HEK293 (cell line): ENCODE data around the gene RRP9.

Experiments
- CTCF ChIA-PET: fragments of 350-600 bp; formaldehyde crosslinking; extraction: SDS; loops from one replicate; lab custom pipeline; 2021; ENCODE audit warnings: antibody characterized with exemption; lab: Yijun Ruan, JAX
- POLR2A ChIA-PET: fragments of 300-600 bp; formaldehyde crosslinking; extraction: SDS; loops from one replicate; lab custom pipeline; 2020; ENCODE audit warnings: antibody characterized with exemption, inconsistent platforms; lab: Yijun Ruan, JAX
- H3K27ac ChIP-seq: fragments of 200-500 bp; sonication (Bioruptor generic); 2 replicates; pipeline ENCODE4 v1.5.1; 2014; ENCODE audit warnings: low read depth, low read length, control low read depth, inconsistent platforms; ENCODE audit errors: extremely low read depth
- H3K36me3 ChIP-seq, 2 experiments: fragments of 200-500 bp in 1 of 2; sonication (Bioruptor generic) in 1 of 2; 1 replicate in 1 of 2; 2 replicates in 1 of 2; pipeline ENCODE4 v1.5.1; 2014 to 2017; ENCODE audit warnings: inconsistent platforms in 2 of 2, low read length in 2 of 2; ENCODE audit not compliant: control insufficient read depth in 2 of 2, insufficient read depth in 1 of 2
- H3K4me1 ChIP-seq: fragments of 200-500 bp; sonication (Bioruptor generic); 2 replicates; pipeline ENCODE4 v1.5.1; 2014; ENCODE audit warnings: mild to moderate bottlenecking, low read length, inconsistent platforms; ENCODE audit not compliant: control insufficient read depth, insufficient read depth
- H3K4me3 ChIP-seq: 2 replicates; pipeline ENCODE4 v1.5.1; 2011; ENCODE audit warnings: low read depth, mild to moderate bottlenecking, control low read depth, low read length, moderate library complexity
- H3K9me3 ChIP-seq: fragments of 200-500 bp; sonication (Bioruptor generic); 2 replicates; pipeline ENCODE4 v1.5.1; 2014; ENCODE audit warnings: low read depth, low read length, inconsistent platforms; ENCODE audit not compliant: control insufficient read depth, insufficient read depth
- HOXC10 ChIP-seq: sonication (generic); formaldehyde crosslinking; IDR thresholded peaks from 2 replicates; pipeline ENCODE4 v1.8.1; 2023; ENCODE audit warnings: mild to moderate bottlenecking, missing genetic modification reagents
- KLF1 ChIP-seq: fragments of 450-650 bp; formaldehyde crosslinking; IDR thresholded peaks from 2 replicates; pipeline ENCODE4 v1.5.1; 2016; ENCODE audit warnings: missing biosample characterization, missing genetic modification characterization
- KLF7 ChIP-seq: fragments of 450-650 bp; formaldehyde crosslinking; IDR thresholded peaks from 2 replicates; pipeline ENCODE4 v1.5.1; 2016; ENCODE audit warnings: missing biosample characterization, missing genetic modification characterization, borderline replicate concordance
- KLF9 ChIP-seq: fragments of 450-650 bp; formaldehyde crosslinking; IDR thresholded peaks from 2 replicates; pipeline ENCODE4 v1.5.1; 2016; ENCODE audit warnings: missing biosample characterization, missing genetic modification characterization, low read depth
- PRDM10 ChIP-seq: fragments of 450-650 bp; formaldehyde crosslinking; IDR thresholded peaks from 2 replicates; pipeline ENCODE4 v1.5.1; 2016; ENCODE audit warnings: missing biosample characterization, missing genetic modification characterization
- REST ChIP-seq: fragments of 450-650 bp; formaldehyde crosslinking; IDR thresholded peaks from 2 replicates; pipeline ENCODE4 v1.5.1; 2016; ENCODE audit warnings: missing biosample characterization, missing genetic modification characterization
- YY2 ChIP-seq: fragments of 450-650 bp; formaldehyde crosslinking; IDR thresholded peaks from 2 replicates; pipeline ENCODE4 v1.5.1; 2016; ENCODE audit warnings: missing biosample characterization, missing genetic modification characterization
- ZBTB21 ChIP-seq: fragments of 450-650 bp; formaldehyde crosslinking; IDR thresholded peaks from 2 replicates; pipeline ENCODE4 v1.5.1; 2017; ENCODE audit warnings: missing biosample characterization, missing genetic modification characterization
- ZFP41 ChIP-seq: fragments of 450-650 bp; formaldehyde crosslinking; IDR thresholded peaks from 2 replicates; pipeline ENCODE4 v1.5.1; 2016; ENCODE audit warnings: missing biosample characterization, missing genetic modification characterization, borderline replicate concordance
- ZNF140 ChIP-seq: fragments of 450-650 bp; formaldehyde crosslinking; IDR thresholded peaks from 2 replicates; pipeline ENCODE4 v1.5.1; 2016; ENCODE audit warnings: missing biosample characterization, missing genetic modification characterization
- ZNF16 ChIP-seq: fragments of 450-650 bp; formaldehyde crosslinking; IDR thresholded peaks from 2 replicates; pipeline ENCODE4 v1.5.1; 2016; ENCODE audit warnings: low read depth, missing biosample characterization, missing genetic modification characterization
- ZNF211 ChIP-seq: fragments of 450-650 bp; formaldehyde crosslinking; IDR thresholded peaks from 2 replicates; pipeline ENCODE4 v1.5.1; 2016; ENCODE audit warnings: low read depth, missing biosample characterization, missing genetic modification characterization
- ZNF449 ChIP-seq: fragments of 450-650 bp; formaldehyde crosslinking; IDR thresholded peaks from 2 replicates; pipeline ENCODE4 v1.5.1; 2017; ENCODE audit warnings: missing biosample characterization, mild to moderate bottlenecking, missing genetic modification characterization, moderate library complexity
- ZNF48 ChIP-seq: fragments of 450-650 bp; formaldehyde crosslinking; IDR thresholded peaks from 2 replicates; pipeline ENCODE4 v1.5.1; 2016; ENCODE audit warnings: missing biosample characterization, missing genetic modification characterization
- ZNF521 ChIP-seq: fragments of 450-650 bp; formaldehyde crosslinking; IDR thresholded peaks from 2 replicates; pipeline ENCODE4 v1.5.1; 2017; ENCODE audit warnings: missing biosample characterization, mild to moderate bottlenecking, missing genetic modification characterization
- ZNF549 ChIP-seq: fragments of 450-650 bp; IDR thresholded peaks from 2 replicates; pipeline ENCODE4 v1.5.1; 2018; ENCODE audit warnings: missing biosample characterization, missing genetic modification characterization, mild to moderate bottlenecking, inconsistent platforms, moderate library complexity
- ZNF585B ChIP-seq: fragments of 450-650 bp; formaldehyde crosslinking; IDR thresholded peaks from 2 replicates; pipeline ENCODE4 v1.5.1; 2016; ENCODE audit warnings: missing biosample characterization, missing genetic modification characterization
- ZNF624 ChIP-seq: fragments of 450-650 bp; formaldehyde crosslinking; IDR thresholded peaks from 2 replicates; pipeline ENCODE4 v1.5.1; 2017; ENCODE audit warnings: missing biosample characterization, missing genetic modification characterization

Gene RRP9

GRCh38 chr3:51948016-51948580, 6.4 kb upstream of the RRP9 start:
- TF ChIP-seq ZFP41 (tag by site-specific recombination) (no peak), ZNF624 (tag by site-specific recombination) (no peak), YY2 (no peak), KLF7 (no peak), KLF9 (tag by site-specific recombination) (no peak), HOXC10 (CRISPR knock-in tag) (no peak), KLF1 (tag by site-specific recombination) (no peak), ZNF549 (tag by site-specific recombination) (no peak), ZNF48 (tag by site-specific recombination) (no peak), ZNF585B (no peak), ZBTB21 (no peak), ZNF449 (tag by site-specific recombination) (no peak), ZNF211 (tag by site-specific recombination) (no peak), ZNF140 (tag by site-specific recombination) (no peak), REST (tag by site-specific recombination) (no peak), PRDM10 (tag by site-specific recombination) (no peak), ZNF16 (tag by site-specific recombination) (no peak), ZNF521 (tag by site-specific recombination) (no peak)
- Histone ChIP-seq H3K4me3 (no peak overlapping the region), H3K36me3 (peaks cover 0 to 15% of the 10 kb centered on the region in 2 experiments; a peak in 1 of 3 replicates), H3K9me3 (no peaks in the 10 kb centered on the region), H3K27ac (no peak overlapping the region), H3K4me1 (no peaks in the 10 kb centered on the region)
- CTCF ChIA-PET = interaction anchor here (1.6 kb wide), 1 partner anchor 26 kb away, joined by 3 read pairs; the partner anchor contains the start of gene ABHD14B
- POLR2A ChIA-PET = no interaction called here
